Activated CD8-positive, alpha-beta memory T cell treated with anti-CD3 and anti-CD28 coated beads for 4 hours (primary cell): Measurements from ENCODE around the gene LEMD1.
A peak's percentile ranks its signal among the peaks of the same experiment; 100 is the strongest.

ENCODE experiments used
- DNase-seq, 2 donors: peaks; one replicate each; pipeline ENCODE4 v3.0.0-alpha.2; 2020; ENCODE audit warnings: low read depth in 2 of 2

The LEMD1 gene

GRCh38 chr1:205355075-205355453 lies 66.8 kb downstream of the LEMD1 start:
- no peak for DNase-seq

- DNase-seq, result peak; percentile 39 to 41
Measured at GRCh38 chr1:205354259-205355074, 67.4 kb downstream of the LEMD1 start.

GRCh38 chr1:205353612-205354011 lies 68.2 kb downstream of the LEMD1 start:
- no peak for DNase-seq

GRCh38 chr1:205353191-205353590 lies 68.7 kb downstream of the LEMD1 start:
- no peak for DNase-seq

- DNase-seq, result no peak
Measured at GRCh38 chr1:205351984-205352713, 69.7 kb downstream of the LEMD1 start.

- DNase-seq, result no peak
Measured at GRCh38 chr1:205350691-205351141, 71.1 kb downstream of the LEMD1 start.

GRCh38 chr1:205350124-205350523 lies 71.7 kb downstream of the LEMD1 start:
- no peak for DNase-seq

GRCh38 chr1:205348554-205349487 lies 73.0 kb downstream of the LEMD1 start:
- DNase-seq, result no peak

- DNase-seq, result no peak
Measured at GRCh38 chr1:205346956-205347574, 74.8 kb downstream of the LEMD1 start.

- DNase-seq, result no peak
Measured at GRCh38 chr1:205345761-205346160, 76.1 kb downstream of the LEMD1 start.

- peak in 1 of 2 donors; percentile 26 for DNase-seq
Measured at GRCh38 chr1:205344066-205344928, 77.6 kb downstream of the LEMD1 start.

- DNase-seq, result no peak
Measured at GRCh38 chr1:205343431-205344065, 78.3 kb downstream of the LEMD1 start.

- no peak for DNase-seq
Measured at GRCh38 chr1:205342986-205343385, 78.9 kb downstream of the LEMD1 start.

GRCh38 chr1:205340676-205341075 lies 81.2 kb downstream of the LEMD1 start:
- DNase-seq, result no peak

- no peak for DNase-seq
Measured at GRCh38 chr1:205339717-205340116, 82.1 kb downstream of the LEMD1 start.

GRCh38 chr1:205339197-205339702 lies 82.6 kb downstream of the LEMD1 start:
- DNase-seq, result no peak

GRCh38 chr1:205338011-205338410 lies 83.8 kb downstream of the LEMD1 start:
- DNase-seq, result no peak

- no peak for DNase-seq
Measured at GRCh38 chr1:205337481-205337880, 84.4 kb downstream of the LEMD1 start.

- peak; percentile 49 to 56 for DNase-seq
Measured at GRCh38 chr1:205335692-205336091, 86.2 kb downstream of the LEMD1 start.
